Smooth muscle cell (in vitro differentiated cells): ENCODE data around the gene DCLRE1C. TPM values are rescaled to one million over a fixed set of nuclear protein-coding genes. Genes with fewer than 3 reads are reported as not detected.

Experiments
- DNase-seq: peaks from one replicate; lab custom pipeline; 2025; ENCODE audit not compliant: unreplicated experiment; lab: John Stamatoyannopoulos, UW
- H2AFZ ChIP-seq: fragments of 200-600 bp; sonication (generic); 2 replicates; pipeline ENCODE4 v1.6.0; 2016; ENCODE audit warnings: antibody characterized with exemption, low read depth, mild to moderate bottlenecking
- H3F3A ChIP-seq: fragments of 200-600 bp; sonication (generic); 2 replicates; pipeline ENCODE4 v1.6.0; 2017; ENCODE audit warnings: antibody characterized with exemption, low read depth
- H3K27ac ChIP-seq: fragments of 200-600 bp; sonication (generic); 2 replicates; pipeline ENCODE4 v1.5.1; 2016; ENCODE audit warnings: low read depth, mild to moderate bottlenecking
- H3K27me3 ChIP-seq: fragments of 200-600 bp; sonication (generic); 2 replicates; pipeline ENCODE4 v1.6.1; 2016; ENCODE audit warnings: low read depth, mild to moderate bottlenecking
- H3K36me3 ChIP-seq: fragments of 200-600 bp; sonication (generic); 2 replicates; pipeline ENCODE4 v1.5.1; 2016; ENCODE audit warnings: low read depth
- H3K4me1 ChIP-seq: fragments of 200-600 bp; sonication (generic); 2 replicates; pipeline ENCODE4 v1.5.1; 2016; ENCODE audit warnings: low read depth
- H3K4me2 ChIP-seq: fragments of 200-600 bp; sonication (generic); 2 replicates; pipeline ENCODE4 v1.6.0; 2016; ENCODE audit warnings: mild to moderate bottlenecking
- H3K4me3 ChIP-seq: fragments of 200-600 bp; sonication (generic); 2 replicates; pipeline ENCODE4 v1.5.1; 2016; ENCODE audit warnings: mild to moderate bottlenecking
- H3K79me2 ChIP-seq: fragments of 200-600 bp; sonication (generic); 2 replicates; pipeline ENCODE4 v1.6.0; 2016; ENCODE audit warnings: low read depth, mild to moderate bottlenecking
- H3K9ac ChIP-seq: fragments of 200-600 bp; sonication (generic); 2 replicates; pipeline ENCODE4 v1.6.0; 2016; ENCODE audit warnings: low read depth
- H3K9me3 ChIP-seq: fragments of 200-600 bp; sonication (generic); replicated peaks from 2 replicates; pipeline ENCODE4 v1.5.1; 2016; ENCODE audit warnings: low read depth
- H4K20me1 ChIP-seq: fragments of 200-600 bp; sonication (generic); 2 replicates; pipeline ENCODE4 v1.6.0; 2016; ENCODE audit warnings: low read depth
- CTCF ChIP-seq: fragments of 200-600 bp; sonication (generic); IDR thresholded peaks from 2 replicates; pipeline ENCODE4 v1.5.1; 2017; ENCODE audit warnings: borderline replicate concordance, mild to moderate bottlenecking, antibody characterized with exemption; ENCODE audit not compliant: insufficient read depth, poor library complexity, severe bottlenecking
- WGBS: methylation state at CpG from one replicate; pipeline ENCODE4 v1.1.7; 2016; ENCODE audit warnings: low lambda C conversion rate; 5-methylcytosine and 5-hydroxymethylcytosine counted together
- polyA plus RNA-seq: library from polyadenylated mRNA; unstranded; fragments of >200 nt; fragmentation: Nextera tagmentation; extraction: Ambion mirVana; gene quantifications from 2 replicates; pipeline ENCODE4 v1.2.1, GENCODE V29; 2016
- total RNA-seq: library from RNA; depleted of rRNA; stranded (reverse); fragments of >200 nt; gene quantifications from 2 replicates; pipeline ENCODE4 v1.2.3, GENCODE V29; 2014

Gene DCLRE1C
- total and polyA plus RNA-seq, 2 experiments from 2014 or later, result 7.0 to 7.6 TPM

- Histone ChIP-seq H3K36me3 (no peaks in the 10 kb centered on the region), H3K4me2 (peak overlapping the region; percentile 99), H3K9ac (peak overlapping the region; percentile 90), H3K4me3 (peak overlapping the region; percentile 70), H2AFZ (peak overlapping the region; percentile 88), H3K9me3 (no peaks in the 10 kb centered on the region), H3K79me2 (peaks cover 58% of the 10 kb centered on the region), H3K27ac (no peak overlapping the region), H3K27me3 (no peaks in the 10 kb centered on the region), H3F3A (no peaks in the 10 kb centered on the region), H4K20me1 (peaks cover 9% of the 10 kb centered on the region), H3K4me1 (peaks cover 28% of the 10 kb centered on the region)
- WGBS, result 6% methylated on average over 5 of the region's 5 CpGs
- DNase-seq, result no peak
- TF ChIP-seq CTCF, result no peak
Observed at GRCh38 chr10:14879928-14880193, 74.0 kb downstream of the DCLRE1C start.

- Histone ChIP-seq H3K4me3 (peak overlapping the region; percentile 70), H3K27me3 (no peaks in the 10 kb centered on the region), H3K79me2 (peaks cover 55% of the 10 kb centered on the region), H3K27ac (peak overlapping the region; percentile 85), H3K9me3 (no peaks in the 10 kb centered on the region), H3K9ac (peak overlapping the region; percentile 90), H3K4me2 (peak overlapping the region; percentile 99), H4K20me1 (peaks cover 9% of the 10 kb centered on the region), H3K4me1 (peaks cover 28% of the 10 kb centered on the region), H3K36me3 (no peaks in the 10 kb centered on the region), H3F3A (no peaks in the 10 kb centered on the region), H2AFZ (peak overlapping the region; percentile 88)
- TF ChIP-seq CTCF, result no peak
- DNase-seq, result peak; percentile 38
- WGBS, result under 1% methylated on average over 60 of the region's 60 CpGs
Observed at GRCh38 chr10:14879124-14879927, 74.6 kb downstream of the DCLRE1C start.

- Histone ChIP-seq H3K79me2 (peaks cover 47% of the 10 kb centered on the region), H3K36me3 (no peaks in the 10 kb centered on the region), H3K4me2 (peak within 1 kb of the TSS; percentile 99), H3K9ac (peak within 1 kb of the TSS; percentile 90), H3K9me3 (no peaks in the 10 kb centered on the region), H3F3A (no peaks in the 10 kb centered on the region), H4K20me1 (peaks cover 9% of the 10 kb centered on the region), H3K27me3 (no peaks in the 10 kb centered on the region), H3K27ac (peak within 1 kb of the TSS; percentile 85), H3K4me1 (peaks cover 28% of the 10 kb centered on the region), H3K4me3 (peak within 1 kb of the TSS; percentile 70), H2AFZ (peak within 1 kb of the TSS; percentile 88)
- under 1% methylated on average over 51 of the region's 102 CpGs for WGBS
- peak; percentile 91 for DNase-seq
- TF ChIP-seq CTCF, result no peak
Observed at GRCh38 chr10:14878266-14879123, 75.4 kb downstream of the DCLRE1C start, which contains the start of gene SUV39H2. Gene SUV39H2 (plus strand): TSS chr10:14878866. CDS start chr10:14878889, 23 bp downstream.
